B cell (primary cell): ENCODE results near the gene C3orf49. TPM values are rescaled to one million over a fixed set of nuclear protein-coding genes. Genes with fewer than 3 reads are reported as not detected.

Experiments used
- ATAC-seq: fragments of 200-7000 bp; cut with Tn5 transposase; one replicate; pipeline ENCODE4 v1.10.0; 2021; ENCODE audit warnings: low read depth, mild to moderate bottlenecking, moderate number of reproducible peaks, moderate library complexity
- CTCF ChIA-PET: fragments of 350-600 bp; sonication (Branson Sonifier 250); formaldehyde crosslinking; loops from one replicate; lab custom pipeline; 2021; ENCODE audit warnings: antibody characterized with exemption, inconsistent platforms; lab: Charles Lee
- POLR2A ChIA-PET: fragments of 350-600 bp; sonication (Branson Sonifier 250); formaldehyde crosslinking; loops from one replicate; lab custom pipeline; 2021; ENCODE audit warnings: antibody characterized with exemption; lab: Charles Lee
- DNase-seq: peaks from one replicate; pipeline ENCODE4 v3.0.0; 2013
- H2AFZ ChIP-seq: 2 replicates; pipeline ENCODE4 v1.6.1; 2012; ENCODE audit warnings: mild to moderate bottlenecking, low read depth, low read length; ENCODE audit not compliant: insufficient read depth, poor library complexity, severe bottlenecking
- H3K27ac ChIP-seq, 2 donors: 1 replicate in 1 of 2; 2 replicates in 1 of 2; pipeline ENCODE4 v1.5.1; 2012 to 2013; ENCODE audit warnings: low read length in 2 of 2, mild to moderate bottlenecking in 2 of 2, moderate library complexity in 1 of 2
- H3K27me3 ChIP-seq, 4 experiments: fragments of 200-600 bp in 1 of 4; sonication (generic) in 1 of 4; replicated peaks in 1 of 4; 1 replicate in 2 of 4; 2 replicates in 2 of 4; pipeline versions ENCODE4 v1.6.1 to v1.7.0; 2013 to 2016; ENCODE audit warnings: low read length in 3 of 4, mild to moderate bottlenecking in 2 of 4, mixed read lengths in 1 of 4, moderate library complexity in 1 of 4; ENCODE audit not compliant: insufficient read depth in 4 of 4, control insufficient read depth in 3 of 4; ENCODE audit errors: control extremely low read depth in 1 of 4
- H3K36me3 ChIP-seq, 2 experiments: replicated peaks in 1 of 2; 1 replicate in 1 of 2; 2 replicates in 1 of 2; pipeline versions ENCODE4 v1.6.1 to v1.7.1; 2013; ENCODE audit warnings: low read length in 1 of 2; ENCODE audit not compliant: insufficient read depth in 2 of 2, control insufficient read depth in 1 of 2; ENCODE audit errors: control extremely low read depth in 1 of 2, extremely low read depth in 1 of 2
- H3K4me1 ChIP-seq, 2 donors: fragments of 200-600 bp in 1 of 2; sonication (generic) in 1 of 2; 1 replicate in 1 of 2; 2 replicates in 1 of 2; pipeline versions ENCODE4 v1.5.1 to v1.6.1; 2013 to 2017; ENCODE audit warnings: low read length in 2 of 2; ENCODE audit not compliant: control insufficient read depth in 2 of 2, insufficient read depth in 2 of 2
- H3K4me2 ChIP-seq: replicated peaks from 2 replicates; pipeline ENCODE3; 2012; ENCODE audit warnings: mild to moderate bottlenecking, low read depth, low read length; ENCODE audit not compliant: poor library complexity, severe bottlenecking
- H3K4me3 ChIP-seq, 5 experiments: fragments of 200-600 bp in 1 of 5; sonication (generic) in 1 of 5; 1 replicate in 3 of 5; 2 replicates in 2 of 5; pipeline versions ENCODE4 v1.5.1 to v1.7.0; 2011 to 2016; ENCODE audit warnings: low read length in 4 of 5, mild to moderate bottlenecking in 4 of 5, low read depth in 2 of 5, control low read depth in 1 of 5, moderate library complexity in 1 of 5; ENCODE audit not compliant: insufficient read depth in 1 of 5; ENCODE audit errors: control extremely low read depth in 1 of 5, extremely low read depth in 1 of 5
- H3K79me2 ChIP-seq: fragments of 200-600 bp; sonication (generic); one replicate; pipeline ENCODE4 v1.6.0; 2016; ENCODE audit warnings: low read length; ENCODE audit not compliant: control insufficient read depth, insufficient read depth
- H3K9ac ChIP-seq: fragments of 200-600 bp; sonication (generic); 2 replicates; pipeline ENCODE4 v1.6.1; 2017; ENCODE audit warnings: mild to moderate bottlenecking, low read length, moderate library complexity
- H3K9me3 ChIP-seq, 3 donors: one replicate each; pipeline versions ENCODE4 v1.6.1 to v1.7.1; 2013; ENCODE audit warnings: low read length in 2 of 3; ENCODE audit not compliant: control insufficient read depth in 2 of 3, insufficient read depth in 1 of 3; ENCODE audit errors: control extremely low read depth in 1 of 3
- H4K20me1 ChIP-seq: 2 replicates; pipeline ENCODE4 v1.6.0; 2012; ENCODE audit warnings: mild to moderate bottlenecking, low read length; ENCODE audit not compliant: insufficient read depth, control insufficient read depth, poor library complexity, severe bottlenecking
- H3K27ac Mint-ChIP-seq: one replicate; pipeline ENCODE4 v1.8.0; 2021; ENCODE audit warnings: mixed read lengths
- H3K27me3 Mint-ChIP-seq: one replicate; pipeline ENCODE4 v1.8.0; 2021; ENCODE audit warnings: mixed read lengths
- H3K4me1 Mint-ChIP-seq: one replicate; pipeline ENCODE4 v1.8.0; 2021; ENCODE audit warnings: mixed read lengths
- H3K4me3 Mint-ChIP-seq: one replicate; pipeline ENCODE4 v1.8.0; 2021; ENCODE audit warnings: mixed read lengths
- H3K9me3 Mint-ChIP-seq: one replicate; pipeline ENCODE4 v1.8.0; 2022; ENCODE audit warnings: mixed read lengths; ENCODE audit not compliant: insufficient read depth
- CTCF ChIP-seq: fragments of 200-600 bp; IDR thresholded peaks from one replicate; pipeline ENCODE4 v1.8.0; 2022; ENCODE audit warnings: antibody characterized with exemption, mild to moderate bottlenecking
- EZH2 ChIP-seq: IDR thresholded peaks from 2 replicates; pipeline ENCODE4 v1.6.1; 2012; ENCODE audit warnings: borderline replicate concordance, low read depth, mild to moderate bottlenecking, moderate library complexity, low read length; ENCODE audit not compliant: insufficient read depth, poor library complexity, severe bottlenecking
- WGBS: methylation state at CpG from one replicate; pipeline ENCODE4 v1.1.5; 2013; ENCODE audit warnings: missing lambda C conversion rate; ENCODE audit not compliant: insufficient coverage; 5-methylcytosine and 5-hydroxymethylcytosine counted together
- intact Hi-C: fragments of 100-400 bp; cut with micrococcal nuclease; formaldehyde crosslinking; loops from one replicate; pipeline ENCODE4 v1.10.0; 2022
- polyA plus RNA-seq: library from polyadenylated mRNA; depleted of rRNA; stranded (reverse); fragments of >200 nt; gene quantifications from 2 replicates; pipeline ENCODE4 v1.2.3, GENCODE V29; 2012
- total RNA-seq, 2 donors: library from RNA; stranded (reverse); fragments of 120-200 nt in 1 of 2; gene quantifications; 1 replicate in 1 of 2; 2 replicates in 1 of 2; pipeline versions ENCODE4 v1.2.3 to v1.2.4, GENCODE V29; 2013 to 2022

The C3orf49 gene
- total and polyA plus RNA-seq, 2 donors (not counting 1 experiment from before 2014, with no cell fraction given), result not detected

GRCh38 chr3:63863150-63864007 is 44.3 kb downstream of the C3orf49 start, which contains the start of the genes ATXN7 and THOC7:
ATXN7 (plus strand) TSS chr3:63863867; CDS start chr3:63912599, 48,732 bp downstream.
THOC7 (minus strand) TSS chr3:63863805; CDS start chr3:63863790, 15 bp downstream.
- Mint-ChIP-seq H3K4me3 (peak within 1 kb of the TSS; percentile 97), H3K9me3 (no peaks in the 10 kb centered on the region), H3K27ac (peak within 1 kb of the TSS; percentile 97), H3K4me1 (peaks cover 55% of the 10 kb centered on the region), H3K27me3 (no peaks in the 10 kb centered on the region)
- DNase-seq (peak; percentile 87), ATAC-seq (peak; percentile 77)
- intact Hi-C loops, result loop anchor here (1.0 to 2.0 kb wide), 3 partner anchors 48 to 159 kb away; partner anchors contain the start of gene PSMD6
- H2AFZ ChIP-seq, result peak within 1 kb of the TSS; percentile 95
- under 1% methylated on average over 98 of the region's 98 CpGs for WGBS
- H3K4me3 ChIP-seq, result peak within 1 kb of the TSS; percentile 58 to 96 (median 84)
- ChIA-PET CTCF (interaction anchor here (0.6 to 1.2 kb wide), 4 partner anchors 31 to 65 kb away, joined by 3 to 6 read pairs (median 4); partner anchors contain the start of gene SCAANT1), POLR2A (interaction anchor here (1.1 kb wide), 1 partner anchor 49 kb away, joined by 6 read pairs; the partner anchor contains the start of gene SCAANT1)
- peak within 1 kb of the TSS; percentile 64 to 88 for H3K27ac ChIP-seq
- H3K79me2 ChIP-seq, result peaks cover 51% of the 10 kb centered on the region
- peaks cover 16 to 19% of the 10 kb centered on the region in 2 donors for H3K4me1 ChIP-seq
- TF ChIP-seq EZH2, result no peak
- TF ChIP-seq CTCF, result no peak
- peaks cover 0 to 6% of the 10 kb centered on the region in 2 experiments for H3K36me3 ChIP-seq
- peak within 1 kb of the TSS; percentile 99 for H3K4me2 ChIP-seq
- no peaks in the 10 kb centered on the region for H3K27me3 ChIP-seq
- H3K9me3 ChIP-seq, result no peaks in the 10 kb centered on the region
- no peaks in the 10 kb centered on the region for H4K20me1 ChIP-seq
- H3K9ac ChIP-seq, result peak within 1 kb of the TSS; percentile 95
